OCI-M1 (cell line): ENCODE measurements around the gene MYOZ2.
"Not testable (repeated sequence)": the region's sequence is repeated elsewhere in the genome, so short reads cannot be mapped to it uniquely, and the experiment has no call there.

Source experiments
- DNase-seq: peaks from one replicate; lab custom pipeline; 2025; lab: John Stamatoyannopoulos, UW

Gene MYOZ2

GRCh38 chr4:119128148-119128547 lies 7.5 kb upstream of the MYOZ2 start:
- no peak for DNase-seq

GRCh38 chr4:119130365-119131065 lies 5.1 kb upstream of the MYOZ2 start:
- no peak for DNase-seq

- DNase-seq = no peak
Observed at GRCh38 chr4:119131164-119131563, 4.5 kb upstream of the MYOZ2 start.

- no peak for DNase-seq
Observed at GRCh38 chr4:119132306-119132705, 3.3 kb upstream of the MYOZ2 start.

GRCh38 chr4:119136546-119136945 lies 914 bp downstream of the MYOZ2 start:
- peak; percentile 22 for DNase-seq

GRCh38 chr4:119138046-119138445 lies 2.4 kb downstream of the MYOZ2 start:
- DNase-seq = no peak

- no peak for DNase-seq
Observed at GRCh38 chr4:119139311-119139710, 3.7 kb downstream of the MYOZ2 start.

- peak; percentile 35 for DNase-seq
Observed at GRCh38 chr4:119139822-119140252, 4.2 kb downstream of the MYOZ2 start.

GRCh38 chr4:119141283-119141682 lies 5.7 kb downstream of the MYOZ2 start:
- DNase-seq = not testable (repeated sequence)

- DNase-seq = no peak
Observed at GRCh38 chr4:119142833-119143232, 7.2 kb downstream of the MYOZ2 start.

- DNase-seq = not testable (repeated sequence)
Observed at GRCh38 chr4:119143341-119143740, 7.7 kb downstream of the MYOZ2 start.

- no peak for DNase-seq
Observed at GRCh38 chr4:119149110-119149509, 13.5 kb downstream of the MYOZ2 start.

GRCh38 chr4:119151161-119151560 lies 15.5 kb downstream of the MYOZ2 start:
- DNase-seq = no peak

- no peak for DNase-seq
Observed at GRCh38 chr4:119152741-119153140, 17.1 kb downstream of the MYOZ2 start.

- DNase-seq = no peak
Observed at GRCh38 chr4:119162174-119162573, 26.5 kb downstream of the MYOZ2 start.

- no peak for DNase-seq
Observed at GRCh38 chr4:119165767-119166166, 30.1 kb downstream of the MYOZ2 start.

- no peak for DNase-seq
Observed at GRCh38 chr4:119170195-119170594, 34.6 kb downstream of the MYOZ2 start.

GRCh38 chr4:119172223-119172622 lies 36.6 kb downstream of the MYOZ2 start:
- no peak for DNase-seq

- DNase-seq = not testable (repeated sequence)
Observed at GRCh38 chr4:119173729-119174361, 38.2 kb downstream of the MYOZ2 start.

- DNase-seq = no peak
Observed at GRCh38 chr4:119179011-119179410, 43.4 kb downstream of the MYOZ2 start.

- no peak for DNase-seq
Observed at GRCh38 chr4:119184128-119184527, 48.5 kb downstream of the MYOZ2 start.

- peak; percentile 31 for DNase-seq
Observed at GRCh38 chr4:119189638-119190037, 54.0 kb downstream of the MYOZ2 start.

GRCh38 chr4:119190354-119190753 lies 54.7 kb downstream of the MYOZ2 start:
- DNase-seq = no peak

GRCh38 chr4:119191505-119191904 lies 55.9 kb downstream of the MYOZ2 start:
- no peak for DNase-seq
